Small intestine (tissue), 7 donors: ENCODE data around the gene LAIR2. TPM values are rescaled to one million over a fixed set of nuclear protein-coding genes. Genes with fewer than 3 reads are reported as not detected.
A peak's percentile ranks its signal among the peaks of the same experiment; 100 is the strongest.
"Not testable (repeated sequence)": the region's sequence is repeated elsewhere in the genome, so short reads cannot be mapped to it uniquely, and the experiment has no call there.

Experiments used
- DNase-seq, 2 donors: peaks; one replicate each; pipeline versions ENCODE4 v3.0.0 to v3.0.0-alpha.2; 2013
- FAIRE-seq: peaks from 2 replicates; lab custom pipeline; 2012; peaks lifted over from hg19 to GRCh38; lab: Jason Lieb, UNC
- H3K27ac ChIP-seq, 3 donors: one replicate each; pipeline ENCODE4 v1.5.1; 2013; ENCODE audit warnings: low read length in 2 of 3, mild to moderate bottlenecking in 2 of 3, control low read depth in 1 of 3, inconsistent platforms in 1 of 3, low read depth in 1 of 3, moderate library complexity in 1 of 3
- H3K27me3 ChIP-seq, 3 donors: one replicate each; pipeline ENCODE4 v1.6.1; 2013; ENCODE audit warnings: low read length in 3 of 3, inconsistent platforms in 1 of 3; ENCODE audit not compliant: control insufficient read depth in 3 of 3, insufficient read depth in 3 of 3
- H3K36me3 ChIP-seq, 3 donors: one replicate each; pipeline ENCODE4 v1.6.1; 2013; ENCODE audit warnings: low read length in 3 of 3, inconsistent platforms in 1 of 3, low read depth in 1 of 3, mild to moderate bottlenecking in 1 of 3, moderate library complexity in 1 of 3; ENCODE audit not compliant: control insufficient read depth in 3 of 3, insufficient read depth in 2 of 3
- H3K4me1 ChIP-seq, 3 donors: one replicate each; pipeline ENCODE4 v1.6.1; 2013; ENCODE audit warnings: low read length in 2 of 3, inconsistent platforms in 1 of 3, low read depth in 1 of 3, mild to moderate bottlenecking in 1 of 3, moderate library complexity in 1 of 3; ENCODE audit not compliant: control insufficient read depth in 3 of 3, insufficient read depth in 2 of 3
- H3K4me3 ChIP-seq, 3 donors: one replicate each; pipeline ENCODE4 v1.5.1; 2013; ENCODE audit warnings: low read length in 3 of 3, control low read depth in 1 of 3, inconsistent platforms in 1 of 3, low read depth in 1 of 3, mild to moderate bottlenecking in 1 of 3, moderate library complexity in 1 of 3
- H3K9me3 ChIP-seq, 2 donors: one replicate each; pipeline ENCODE4 v1.6.1; 2013; ENCODE audit warnings: low read depth in 1 of 2, low read length in 1 of 2; ENCODE audit not compliant: control insufficient read depth in 2 of 2, insufficient read depth in 1 of 2
- WGBS, 3 donors: extraction: QIAGEN DNeasy Blood & Tissue Kit; methylation state at CpG; one replicate each; pipeline ENCODE4 v1.1.7; 2013; 5-methylcytosine and 5-hydroxymethylcytosine counted together
- polyA plus RNA-seq, 4 donors: library from polyadenylated mRNA; stranded (reverse) in 3 of 4; unstranded in 1 of 4; fragments of 200-250 nt in 3 of 4; fragments of 120-200 nt in 1 of 4; gene quantifications; one replicate each; pipeline versions ENCODE4 v1.2.1 to v1.2.3, GENCODE V29; 2013
- donor health status: healthy with polysubstance abuse.
- donor health status: control.
- donor health status: control.
- donor health status: Bipolar disorder and iron deficiency.
- donor health status: healthy.

Gene LAIR2
- polyA plus RNA-seq, 4 donors, result 0.09 to 0.33 TPM; not detected in 2

DNA sequence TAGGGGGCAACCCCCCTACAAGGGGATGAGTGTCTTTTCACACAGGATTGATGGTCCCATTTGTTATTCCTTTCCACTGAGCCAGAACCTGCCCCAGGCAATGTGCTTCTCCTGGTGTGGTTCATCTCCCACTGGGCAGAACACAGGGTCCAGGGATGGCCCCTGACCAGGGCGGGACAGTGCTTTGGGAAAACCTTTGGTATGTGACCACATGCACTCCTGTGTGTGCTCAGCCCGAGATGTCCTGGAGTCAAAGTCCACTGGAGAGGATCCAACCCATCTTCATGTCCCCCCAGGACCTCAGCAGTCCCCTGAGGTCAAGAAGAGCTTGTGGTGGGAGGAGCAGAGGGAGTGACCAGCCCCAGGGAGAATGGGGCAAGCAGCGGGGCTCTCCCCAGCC is 5.9 kb downstream of the LAIR2 start:
- FAIRE-seq, H3K36me3 ChIP-seq, H3K4me1 ChIP-seq, H3K9me3 ChIP-seq, H3K27me3 ChIP-seq, DNase-seq, H3K27ac ChIP-seq, H3K4me3 ChIP-seq: not testable (repeated sequence)
- 29 to 51% (median 40%) methylated on average over 2 of the region's 3 CpGs for WGBS, 3 donors

DNA sequence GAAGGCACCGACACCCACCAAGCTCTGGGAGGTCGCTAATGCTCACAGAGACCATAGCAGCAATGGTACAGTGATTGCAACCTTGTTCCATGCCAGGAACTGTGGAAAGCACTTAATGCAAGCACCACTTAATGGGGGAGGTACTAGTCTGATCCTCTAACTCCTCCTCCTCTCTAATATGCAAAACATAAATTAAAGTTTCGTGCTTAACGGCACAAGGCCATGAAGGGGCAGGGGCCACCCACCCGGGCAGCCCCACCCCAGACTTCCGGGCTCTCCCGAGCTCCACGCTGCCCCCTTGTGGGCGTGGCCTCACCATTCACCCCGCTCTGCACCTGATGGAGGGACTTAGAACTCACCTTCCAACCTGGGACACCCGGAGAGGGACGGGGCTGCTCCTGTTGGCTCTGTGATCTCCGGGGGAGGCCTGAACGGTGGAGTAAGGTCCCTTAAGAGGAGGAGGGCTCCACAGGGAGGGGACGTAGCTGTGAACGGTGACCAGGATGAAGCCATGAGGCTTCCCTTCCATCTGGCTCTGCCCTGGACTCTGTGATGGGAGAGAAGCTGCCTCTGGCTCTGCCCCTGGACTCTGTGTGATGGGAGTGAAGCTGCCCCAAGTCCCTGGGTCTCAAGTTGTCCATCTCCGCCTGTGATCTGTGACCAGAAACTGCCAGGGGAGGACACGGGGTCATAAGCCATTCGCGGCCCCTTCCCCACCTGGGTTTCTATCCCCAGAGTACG is 6.7 kb downstream of the LAIR2 start:
- WGBS, 3 donors, result 61 to 65% (median 64%) methylated on average over 6 to 9 of the region's 21 CpGs
- not testable (repeated sequence) for H3K9me3 ChIP-seq, H3K27me3 ChIP-seq, FAIRE-seq, H3K27ac ChIP-seq, DNase-seq, H3K36me3 ChIP-seq, H3K4me3 ChIP-seq, H3K4me1 ChIP-seq

DNA sequence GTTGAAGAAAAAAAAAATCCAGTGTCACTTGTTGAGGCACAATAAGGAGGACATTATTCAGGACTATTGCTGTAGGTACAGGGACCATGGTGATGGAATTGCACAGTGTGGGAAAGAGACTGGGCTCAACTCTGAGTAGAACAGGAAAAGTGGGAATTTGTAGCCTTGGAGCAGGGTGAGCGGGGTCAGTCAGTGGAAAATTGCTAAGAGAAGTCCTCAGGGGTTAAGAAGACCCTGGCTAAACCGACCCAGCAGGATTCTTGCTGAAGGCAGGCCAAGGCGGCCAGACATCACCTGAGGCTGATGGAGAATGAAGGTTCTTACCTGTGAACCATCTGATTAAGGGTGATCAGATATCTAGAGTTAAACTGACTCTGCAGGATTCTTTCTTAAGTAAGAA is 12.5 kb downstream of the LAIR2 start:
- Histone ChIP-seq H3K27ac (no peak overlapping the region), H3K36me3 (no peaks in the 10 kb centered on the region), H3K27me3 (no peaks in the 10 kb centered on the region), H3K9me3 (no peaks in the 10 kb centered on the region), H3K4me3 (no peak overlapping the region), H3K4me1 (no peaks in the 10 kb centered on the region)
- FAIRE-seq (no peak), DNase-seq (no peak)
- 49 to 59% (median 56%) methylated on average over 3 of the region's 3 CpGs for WGBS, 3 donors

DNA sequence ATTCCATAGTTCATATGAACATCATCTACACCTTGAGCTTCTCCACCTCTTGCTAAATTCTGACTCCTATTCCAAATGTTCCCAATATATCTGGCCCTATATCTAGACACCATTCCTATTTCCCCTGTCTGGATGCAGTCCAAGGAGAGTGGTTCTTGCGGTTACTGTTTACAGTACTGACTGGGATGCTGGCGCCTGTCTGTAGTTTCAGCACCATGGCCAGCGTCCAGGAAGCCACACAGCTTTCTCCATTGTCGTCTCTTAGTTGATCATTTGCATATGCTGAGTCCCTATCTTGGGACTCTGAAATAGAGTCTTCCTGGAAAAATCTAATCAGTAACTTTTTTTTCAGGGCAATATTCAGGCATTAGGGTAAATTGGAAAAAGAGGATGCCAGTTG is 14.9 kb downstream of the LAIR2 start:
- FAIRE-seq, result no peak
- Histone ChIP-seq H3K9me3 (no peaks in the 10 kb centered on the region), H3K27me3 (peaks cover 0 to 5% (median 0%) of the 10 kb centered on the region in 3 donors), H3K4me3 (no peak overlapping the region), H3K36me3 (no peaks in the 10 kb centered on the region), H3K4me1 (no peaks in the 10 kb centered on the region), H3K27ac (no peak overlapping the region)
- WGBS, 3 donors, result 1 to 2% (median 1%) methylated on average over 4 of the region's 4 CpGs
- DNase-seq, result peak; percentile 10 to 71

DNA sequence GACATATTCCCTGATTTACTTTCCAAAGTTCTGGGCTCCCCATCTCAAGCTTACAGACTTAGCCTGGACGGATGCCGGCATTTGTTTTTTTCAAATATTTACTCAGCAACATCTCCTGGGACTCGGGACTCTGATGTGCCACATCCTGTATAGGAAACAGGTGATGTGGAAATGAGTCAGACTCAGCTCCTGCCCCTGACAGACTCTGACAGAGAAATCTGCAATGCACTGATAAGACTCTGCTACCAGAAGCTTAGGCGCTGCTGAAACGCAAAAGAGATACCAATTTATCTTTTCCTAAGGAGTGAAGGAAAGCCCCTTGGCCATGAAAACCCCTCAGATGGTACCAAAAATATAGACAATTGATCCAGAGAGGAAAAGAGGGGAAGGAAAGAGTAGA is 16.2 kb downstream of the LAIR2 start:
- DNase-seq (no peak), FAIRE-seq (no peak)
- Histone ChIP-seq H3K27me3 (peaks cover 0 to 5% (median 0%) of the 10 kb centered on the region in 3 donors), H3K4me1 (no peaks in the 10 kb centered on the region), H3K4me3 (no peak overlapping the region), H3K27ac (no peak overlapping the region), H3K36me3 (no peaks in the 10 kb centered on the region), H3K9me3 (no peaks in the 10 kb centered on the region)
- 50 to 59% (median 55%) methylated on average over 5 of the region's 5 CpGs for WGBS, 3 donors

DNA sequence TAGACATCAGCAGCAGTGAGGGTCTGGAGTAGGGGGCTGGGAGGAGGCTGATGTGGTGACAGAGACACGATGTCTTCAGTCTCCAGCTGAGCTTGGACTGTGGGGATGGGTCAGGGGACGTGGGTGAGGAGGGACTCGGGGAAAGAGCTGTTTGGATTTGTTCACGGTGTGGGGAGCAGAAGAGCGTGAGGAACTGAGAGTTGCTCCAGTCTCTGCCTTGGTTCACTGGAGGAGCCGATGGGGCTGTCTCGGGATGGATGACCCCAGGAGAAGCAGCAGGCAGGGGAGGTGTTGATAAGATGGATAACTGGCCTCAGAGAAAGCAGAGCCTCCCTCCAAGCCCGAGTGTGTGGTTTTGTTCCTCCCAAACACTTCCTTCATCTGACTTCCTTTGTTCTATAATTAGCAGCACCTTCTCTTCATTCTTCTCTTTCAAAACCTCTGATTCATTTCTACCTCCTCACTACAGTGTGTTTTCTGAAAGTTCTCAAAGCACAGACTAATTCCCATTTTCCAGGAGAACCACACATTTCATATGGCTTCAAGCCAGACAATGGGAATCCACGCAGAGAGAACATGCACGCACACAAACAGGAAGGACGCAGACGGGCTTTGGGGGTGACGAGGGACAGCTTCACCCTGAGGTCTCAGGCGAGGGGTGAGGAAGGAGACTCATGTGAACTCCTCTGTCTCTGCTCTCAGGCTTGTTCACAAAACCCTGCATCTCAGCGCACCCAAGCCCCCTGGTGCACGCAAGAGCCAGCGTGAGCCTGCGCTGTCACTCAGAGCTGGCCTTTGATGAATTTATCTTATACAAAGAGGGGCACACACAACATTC is 18.6 kb downstream of the LAIR2 start:
- no peak for DNase-seq
- FAIRE-seq, result no peak
- 47 to 67% (median 48%) methylated on average over 17 to 18 of the region's 18 CpGs for WGBS, 3 donors
- peaks cover 0 to 5% (median 0%) of the 10 kb centered on the region in 3 donors for H3K27me3 ChIP-seq
- H3K27ac ChIP-seq, result no peak overlapping the region
- no peaks in the 10 kb centered on the region for H3K9me3 ChIP-seq
- no peaks in the 10 kb centered on the region for H3K36me3 ChIP-seq
- H3K4me3 ChIP-seq, result no peak overlapping the region
- H3K4me1 ChIP-seq, result no peaks in the 10 kb centered on the region

DNA sequence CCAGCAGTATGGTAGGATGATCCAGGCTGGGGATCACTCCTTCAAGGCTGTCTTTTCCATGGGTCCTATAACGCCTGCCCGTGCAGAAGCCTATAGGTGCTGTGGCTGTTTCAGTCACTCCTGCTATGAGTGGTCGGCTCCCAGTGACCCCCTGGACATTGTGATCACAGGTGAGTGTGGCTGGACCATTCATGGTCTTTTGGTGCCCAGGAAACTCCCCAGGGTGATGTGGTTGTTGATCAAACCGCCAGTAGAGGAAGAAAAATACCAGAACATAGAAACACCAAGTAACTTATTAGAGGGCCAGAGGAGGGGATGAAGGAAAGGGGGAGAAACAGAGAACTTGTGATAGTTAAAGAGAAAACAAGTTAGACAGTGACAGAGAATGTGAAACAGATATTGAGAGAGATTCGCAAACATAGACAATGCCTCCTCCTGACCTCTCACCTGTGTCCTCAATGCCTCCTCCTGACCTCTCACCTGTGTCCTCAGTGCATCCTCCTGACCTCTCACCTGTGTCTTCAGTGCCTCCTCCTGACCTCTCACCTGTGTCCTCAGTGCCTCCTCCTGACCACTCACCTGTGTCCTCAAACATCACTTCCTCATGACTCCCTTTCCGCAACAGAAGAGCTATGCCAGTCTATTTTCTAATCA is 19.4 kb downstream of the LAIR2 start:
- peaks cover 0 to 5% (median 0%) of the 10 kb centered on the region in 3 donors for H3K27me3 ChIP-seq
- 71 to 74% (median 72%) methylated on average over 6 of the region's 6 CpGs for WGBS, 3 donors
- DNase-seq (no peak), FAIRE-seq (no peak)
- H3K4me1 ChIP-seq, result no peaks in the 10 kb centered on the region
- no peak overlapping the region for H3K4me3 ChIP-seq
- H3K36me3 ChIP-seq, result no peaks in the 10 kb centered on the region
- H3K9me3 ChIP-seq, result no peaks in the 10 kb centered on the region
- H3K27ac ChIP-seq, result no peak overlapping the region

DNA sequence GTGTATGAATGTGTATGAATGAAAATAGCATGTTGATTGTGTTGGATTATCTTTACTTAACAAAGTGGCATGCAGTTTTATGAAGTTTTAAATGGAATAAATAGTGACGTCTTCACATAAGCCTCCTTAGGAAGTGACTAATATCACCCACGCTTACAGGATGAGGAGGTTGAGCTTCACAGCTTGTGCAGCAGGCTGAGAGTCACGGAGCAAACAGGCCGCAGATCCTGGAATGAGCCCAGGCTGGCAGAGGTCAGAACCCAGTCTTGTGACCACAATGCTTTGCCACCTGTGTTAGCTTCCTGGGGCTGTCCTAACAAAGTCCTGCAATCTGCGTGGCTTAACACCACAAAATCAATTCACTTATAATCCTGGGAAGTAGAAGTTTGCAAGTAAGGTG is 20.8 kb downstream of the LAIR2 start:
- Histone ChIP-seq H3K27me3 (peaks cover 0 to 5% (median 0%) of the 10 kb centered on the region in 3 donors), H3K36me3 (no peaks in the 10 kb centered on the region), H3K4me3 (no peak overlapping the region), H3K4me1 (no peaks in the 10 kb centered on the region), H3K27ac (no peak overlapping the region), H3K9me3 (no peaks in the 10 kb centered on the region)
- 50 to 75% (median 55%) methylated on average over 5 of the region's 5 CpGs for WGBS, 3 donors
- no peak for DNase-seq
- no peak for FAIRE-seq
